GM12878 (cell line): ENCODE data around the gene SNRPE. TPM values are rescaled to one million over a fixed set of nuclear protein-coding genes. Genes with fewer than 3 reads are reported as not detected.

Experiments
- ATAC-seq: fragments of 200-7000 bp; cut with Tn5 transposase; 3 replicates; pipeline ENCODE4 v1.9.1; 2020; ENCODE audit warnings: mild to moderate bottlenecking, moderate library complexity
- BruUV-seq: library from RNA; stranded (reverse); fragments of 400-500 nt; replicated peaks from 2 replicates; lab custom pipeline; 2021; lab: Mats Ljungman, UMichigan
- CTCF ChIA-PET: fragments of 300-600 bp; sonication (Branson Sonifier 250); formaldehyde crosslinking; extraction: SDS; loops from one replicate; lab custom pipeline; 2021; ENCODE audit warnings: inconsistent platforms; lab: Yijun Ruan, JAX
- POLR2A ChIA-PET: fragments of 350-600 bp; formaldehyde crosslinking; extraction: SDS; loops from one replicate; lab custom pipeline; 2021; ENCODE audit warnings: inconsistent platforms; lab: Charles Lee
- RAD21 ChIA-PET: fragments of 300-600 bp; sonication (Branson Sonifier 250); formaldehyde crosslinking; loops from one replicate; lab custom pipeline; 2023; ENCODE audit warnings: antibody characterized with exemption; ENCODE audit not compliant: unreplicated experiment; lab: Charles Lee
- SMC1A ChIA-PET: fragments of 300-600 bp; sonication (Branson Sonifier 250); formaldehyde crosslinking; loops from one replicate; lab custom pipeline; 2023; ENCODE audit not compliant: unreplicated experiment, uncharacterized antibody; lab: Charles Lee
- DNase-seq: peaks from one replicate; pipeline ENCODE4 v3.0.0-alpha.2; 2011; ENCODE audit warnings: low read depth, low spot score
- FAIRE-seq: peaks from 3 replicates; lab custom pipeline; 2011; peaks lifted over from hg19 to GRCh38; lab: Jason Lieb, UNC
- H2AFZ ChIP-seq: 2 replicates; pipeline ENCODE4 v1.6.0; 2011; ENCODE audit warnings: low read depth, low read length, control low read depth; ENCODE audit not compliant: control insufficient read depth
- H3K27ac ChIP-seq: 2 replicates; pipeline ENCODE4 v1.5.1; 2011; ENCODE audit warnings: control low read depth; ENCODE audit not compliant: control insufficient read depth, insufficient read depth
- H3K27me3 ChIP-seq, 2 experiments: replicated peaks in 1 of 2; 2 replicates each; pipeline versions ENCODE4 v1.6.0 to v1.6.1; 2011; ENCODE audit warnings: low read length in 1 of 2; ENCODE audit not compliant: control insufficient read depth in 2 of 2, insufficient read depth in 2 of 2
- H3K36me3 ChIP-seq, 2 experiments: 2 replicates each; pipeline ENCODE4 v1.5.1; 2011; ENCODE audit warnings: low read length in 1 of 2; ENCODE audit not compliant: control insufficient read depth in 2 of 2, insufficient read depth in 2 of 2
- H3K4me1 ChIP-seq: 2 replicates; pipeline ENCODE4 v1.6.1; 2011; ENCODE audit warnings: mild to moderate bottlenecking, low read length, moderate library complexity, mixed read lengths; ENCODE audit not compliant: control insufficient read depth, insufficient read depth
- H3K4me2 ChIP-seq: 2 replicates; pipeline ENCODE4 v1.6.0; 2011; ENCODE audit warnings: control low read depth; ENCODE audit not compliant: control insufficient read depth, insufficient read depth
- H3K4me3 ChIP-seq: fragments of 200-600 bp; sonication (generic); 2 replicates; pipeline ENCODE4 v1.5.1; 2016
- H3K79me2 ChIP-seq: 2 replicates; pipeline ENCODE4 v1.6.0; 2011; ENCODE audit warnings: low read length; ENCODE audit not compliant: control insufficient read depth, insufficient read depth
- H3K9ac ChIP-seq: 2 replicates; pipeline ENCODE4 v1.8.0; 2011; ENCODE audit warnings: low read length, control low read depth, mixed read lengths; ENCODE audit not compliant: control insufficient read depth, insufficient read depth
- H3K9me3 ChIP-seq: replicated peaks from 3 replicates; pipeline ENCODE4 v1.5.1; 2011; ENCODE audit warnings: mild to moderate bottlenecking, low read length; ENCODE audit not compliant: control insufficient read depth, insufficient read depth
- H4K20me1 ChIP-seq: 2 replicates; pipeline ENCODE4 v1.6.0; 2011; ENCODE audit not compliant: control insufficient read depth, insufficient read depth
- BCL3 ChIP-seq: IDR thresholded peaks from 2 replicates; pipeline ENCODE4 v1.6.1; 2011; ENCODE audit warnings: borderline replicate concordance, low read depth, mild to moderate bottlenecking, moderate library complexity, low read length; ENCODE audit not compliant: insufficient read depth, poor library complexity, severe bottlenecking
- CREB1 ChIP-seq: IDR thresholded peaks from 2 replicates; pipeline ENCODE4 v1.6.1; 2012; ENCODE audit warnings: low read depth, mild to moderate bottlenecking, inconsistent platforms
- HDAC2 ChIP-seq: fragments of 200-600 bp; sonication (generic); IDR thresholded peaks from 2 replicates; pipeline ENCODE4 v1.6.1; 2017
- KDM1A ChIP-seq: fragments of 200-600 bp; sonication (generic); IDR thresholded peaks from 2 replicates; pipeline ENCODE4 v1.6.1; 2016; ENCODE audit warnings: borderline replicate concordance
- LARP7 ChIP-seq: fragments of 450-650 bp; IDR thresholded peaks from 2 replicates; pipeline ENCODE4 v1.6.1; 2017; ENCODE audit warnings: mild to moderate bottlenecking
- PAX5 ChIP-seq: IDR thresholded peaks from 2 replicates; pipeline ENCODE4 v1.6.1; 2011; ENCODE audit warnings: low read depth, low read length, borderline replicate concordance
- PRDM15 ChIP-seq: fragments of 450-650 bp; formaldehyde crosslinking; IDR thresholded peaks from 2 replicates; pipeline ENCODE4 v1.4.0; 2020; ENCODE audit warnings: mild to moderate bottlenecking, moderate library complexity
- RBBP5 ChIP-seq: fragments of 200-600 bp; sonication (generic); conservative IDR thresholded peaks from 2 replicates; pipeline ENCODE4 v1.6.1; 2016
- RELA ChIP-seq: fragments of 450-650 bp; IDR thresholded peaks from 2 replicates; pipeline ENCODE4 v1.8.0; 2014; ENCODE audit warnings: borderline replicate concordance; ENCODE audit not compliant: partially characterized antibody
- RFX5 ChIP-seq: IDR thresholded peaks from 2 replicates; pipeline ENCODE4 v1.6.1; 2011; ENCODE audit warnings: low read depth, low read length, improper control_type of control experiment
- TARDBP ChIP-seq: IDR thresholded peaks from 2 replicates; pipeline ENCODE4 v1.6.1; 2016; ENCODE audit warnings: borderline replicate concordance
- TCF3 ChIP-seq: IDR thresholded peaks from 2 replicates; pipeline ENCODE4 v1.6.1; 2012; ENCODE audit warnings: low read depth, mild to moderate bottlenecking, low read length, borderline replicate concordance; ENCODE audit not compliant: insufficient read depth
- WGBS: methylation state at CpG from one replicate; pipeline ENCODE4 v1.1.6; 2016; ENCODE audit warnings: low lambda C conversion rate; ENCODE audit not compliant: insufficient replicate concordance, insufficient coverage; ENCODE audit errors: missing lambda C conversion rate; 5-methylcytosine and 5-hydroxymethylcytosine counted together
- in situ Hi-C: fragments of 300-500 bp; cut with MboI; formaldehyde crosslinking; loops from 9 replicates; pipeline ENCODE4 v1.14.3; 2018; ENCODE audit warnings: mixed read lengths
- intact Hi-C: fragments of 100-400 bp; cut with micrococcal nuclease; formaldehyde crosslinking; loops from one replicate; pipeline ENCODE4 v1.14.2; 2022; ENCODE audit not compliant: unreplicated experiment
- polyA plus RNA-seq, 11 experiments: library from polyadenylated mRNA; depleted of rRNA in 4 of 11; unstranded in 6 of 11; stranded (reverse) in 5 of 11; fragments of >200 nt; fragmentation: Nextera tagmentation in 4 of 11; fragmentation: Illumina TruSeq in 1 of 11; extraction: Ambion mirVana in 4 of 11; extraction: Trizol in 1 of 11; gene quantifications; 1 replicate in 1 of 11; 2 replicates in 10 of 11; pipeline versions ENCODE4 v1.2.1 to v1.2.3, GENCODE V29; 2011 to 2016; ENCODE audit warnings: inconsistent platforms in 2 of 11, missing spikeins in 2 of 11, low read depth in 1 of 11
- total RNA-seq, 4 experiments: library from RNA; depleted of rRNA in 3 of 4; stranded (reverse); fragments of >200 nt in 3 of 4; fragmentation: Illumina TruSeq in 1 of 4; extraction: Trizol in 1 of 4; gene quantifications; 2 replicates each; pipeline versions ENCODE4 v1.2.1 to v1.2.3, GENCODE V29; 2013 to 2021
- TF ChIP-seq, protein P1 (sequence below), 3 experiments: IDR thresholded peaks in 2 of 3; conservative IDR thresholded peaks in 1 of 3; 2 replicates each; pipeline ENCODE4 v1.5.1; 2011; ENCODE audit warnings: low read depth in 3 of 3, low read length in 3 of 3, mild to moderate bottlenecking in 3 of 3, control low read depth in 2 of 3, moderate library complexity in 2 of 3, inconsistent platforms in 1 of 3, mixed read lengths in 1 of 3; ENCODE audit not compliant: control insufficient read depth in 2 of 3, insufficient read depth in 1 of 3; ENCODE audit errors: extremely low read depth in 1 of 3

SNRPE gene
- total and polyA plus RNA-seq, 10 of the 15 experiments (the other 5 are each of a cell fraction or from before 2014, with no cell fraction given), result 109 to 1,384 (median 316) TPM

DNA sequence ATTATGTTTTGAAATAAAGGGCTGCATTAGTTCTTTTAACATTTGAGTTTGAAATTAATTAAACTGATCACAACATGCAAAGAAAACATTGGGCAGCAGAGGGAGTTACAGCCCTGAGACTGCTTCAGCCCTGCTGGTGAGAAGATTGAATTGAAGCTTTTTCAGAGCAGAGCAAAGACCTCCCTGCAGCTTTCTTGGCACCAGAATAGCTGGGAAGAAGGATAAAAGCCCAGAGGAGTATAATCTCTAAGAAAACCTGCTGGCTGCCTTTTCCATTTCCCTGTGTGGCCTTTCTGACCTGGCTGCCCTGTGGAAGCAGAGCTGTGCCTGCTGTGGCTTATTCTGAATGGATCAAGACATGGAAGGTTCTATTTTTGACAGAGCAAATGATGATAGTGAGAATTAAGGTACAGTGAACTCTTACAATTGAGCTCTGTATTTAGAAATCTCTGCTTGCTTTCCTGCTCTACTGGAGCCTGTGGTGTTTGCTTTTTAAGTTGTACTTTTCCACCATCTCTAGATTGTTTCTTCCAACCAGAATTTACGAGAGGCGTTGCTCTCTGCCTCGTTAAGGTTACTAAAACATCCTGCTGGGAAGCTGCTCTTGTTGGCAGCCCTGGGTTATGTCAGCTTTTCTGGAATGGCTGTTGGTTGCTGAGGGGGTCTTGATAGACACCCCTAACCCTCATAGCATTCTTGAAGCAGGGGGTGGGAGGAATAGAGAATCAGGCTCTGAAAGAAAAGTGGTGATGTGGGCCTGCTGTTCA lies 9.9 kb downstream of the SNRPE start (continued):
- no peak for TF ChIP-seq RFX5
- no peak for TF ChIP-seq KDM1A
- TF ChIP-seq HDAC2, result no peak

GRCh38 chr1:203873094-203873493 lies 11.7 kb downstream of the SNRPE start:
- Histone ChIP-seq H4K20me1 (no peaks in the 10 kb centered on the region), H3K4me1 (no peaks in the 10 kb centered on the region), H3K79me2 (no peaks in the 10 kb centered on the region), H3K36me3 (peaks cover 0 to 6% of the 10 kb centered on the region in 2 experiments; a peak in 2 of 4 replicates), H3K9me3 (no peaks in the 10 kb centered on the region), H3K9ac (no peak overlapping the region), H2AFZ (no peak overlapping the region), H3K27ac (no peak overlapping the region), H3K4me2 (no peak overlapping the region), H3K4me3 (no peak overlapping the region), H3K27me3 (no peaks in the 10 kb centered on the region)
- ChIA-PET RAD21 (interaction anchor here (1.3 to 5.0 kb wide), 4 partner anchors 252 to 490 kb away, joined by 3 to 42 read pairs (median 3); no protein-coding TSS in a partner anchor), SMC1A (interaction anchor here (0.6 to 4.8 kb wide), 5 partner anchors 14 to 333 kb away, joined by 3 to 55 read pairs (median 3); no protein-coding TSS in a partner anchor), CTCF (interaction anchor here (0.6 to 5.7 kb wide), 7 partner anchors 10 to 387 kb away, joined by 3 to 102 read pairs (median 4); no protein-coding TSS in a partner anchor), POLR2A (interaction anchor here (1.5 kb wide), 1 partner anchor 9 kb away, joined by 4 read pairs; no protein-coding TSS in a partner anchor)
- no TSS peak for BruUV-seq
- no peak for ATAC-seq
- intact Hi-C loops (no loop called here), in situ Hi-C loops (no loop called here)
- FAIRE-seq, result no peak
- DNase-seq, result no peak
- WGBS, result 88% methylated on average over 8 of the region's 8 CpGs
- TF ChIP-seq TCF3, result no peak
- TF ChIP-seq CREB1, result no peak
- TF ChIP-seq RBBP5, result no peak
- no peak for TF ChIP-seq BCL3
- TF ChIP-seq, protein P1, sequence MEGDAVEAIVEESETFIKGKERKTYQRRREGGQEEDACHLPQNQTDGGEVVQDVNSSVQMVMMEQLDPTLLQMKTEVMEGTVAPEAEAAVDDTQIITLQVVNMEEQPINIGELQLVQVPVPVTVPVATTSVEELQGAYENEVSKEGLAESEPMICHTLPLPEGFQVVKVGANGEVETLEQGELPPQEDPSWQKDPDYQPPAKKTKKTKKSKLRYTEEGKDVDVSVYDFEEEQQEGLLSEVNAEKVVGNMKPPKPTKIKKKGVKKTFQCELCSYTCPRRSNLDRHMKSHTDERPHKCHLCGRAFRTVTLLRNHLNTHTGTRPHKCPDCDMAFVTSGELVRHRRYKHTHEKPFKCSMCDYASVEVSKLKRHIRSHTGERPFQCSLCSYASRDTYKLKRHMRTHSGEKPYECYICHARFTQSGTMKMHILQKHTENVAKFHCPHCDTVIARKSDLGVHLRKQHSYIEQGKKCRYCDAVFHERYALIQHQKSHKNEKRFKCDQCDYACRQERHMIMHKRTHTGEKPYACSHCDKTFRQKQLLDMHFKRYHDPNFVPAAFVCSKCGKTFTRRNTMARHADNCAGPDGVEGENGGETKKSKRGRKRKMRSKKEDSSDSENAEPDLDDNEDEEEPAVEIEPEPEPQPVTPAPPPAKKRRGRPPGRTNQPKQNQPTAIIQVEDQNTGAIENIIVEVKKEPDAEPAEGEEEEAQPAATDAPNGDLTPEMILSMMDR (IDR thresholded peaks at IDR 0.05 in 2 of 3, conservative IDR thresholded peaks at IDR 0.05 in 1 of 3; ENCODE audit: control insufficient read depth in 2 of 3, extremely low read depth in 1 of 3, insufficient read depth in 1 of 3, low read depth in 3 of 3, low read length in 3 of 3), result no peak
- TF ChIP-seq RELA, result no peak
- TF ChIP-seq TARDBP, result no peak
- no peak for TF ChIP-seq PAX5
- no peak for TF ChIP-seq LARP7
- no peak for TF ChIP-seq PRDM15 (CRISPR knock-in tag)
